Neutrophil (primary cell): ENCODE measurements around the gene URI1.

Source experiments
- H3K27ac ChIP-seq: fragments of 200-600 bp; sonication (generic); 2 replicates; pipeline ENCODE4 v1.5.1; 2016; ENCODE audit warnings: mild to moderate bottlenecking, moderate library complexity
- H3K27me3 ChIP-seq: fragments of 200-600 bp; sonication (generic); 2 replicates; pipeline ENCODE4 v1.6.0; 2016; ENCODE audit warnings: mild to moderate bottlenecking
- H3K36me3 ChIP-seq: fragments of 200-600 bp; sonication (generic); 2 replicates; pipeline ENCODE4 v1.5.1; 2017
- H3K4me1 ChIP-seq, 2 experiments: fragments of 200-600 bp in 1 of 2; sonication (generic) in 1 of 2; 1 replicate in 1 of 2; 2 replicates in 1 of 2; pipeline versions ENCODE4 v1.5.1 to v1.6.1; 2013 to 2016; ENCODE audit warnings: low read depth in 1 of 2, low read length in 1 of 2, mild to moderate bottlenecking in 1 of 2, moderate library complexity in 1 of 2; ENCODE audit not compliant: control insufficient read depth in 1 of 2, insufficient read depth in 1 of 2
- H3K4me3 ChIP-seq, 2 experiments: fragments of 200-600 bp in 1 of 2; sonication (generic) in 1 of 2; 1 replicate in 1 of 2; 2 replicates in 1 of 2; pipeline ENCODE4 v1.5.1; 2013 to 2016; ENCODE audit warnings: low read depth in 1 of 2, low read length in 1 of 2, mild to moderate bottlenecking in 1 of 2, moderate library complexity in 1 of 2
- H3K9me3 ChIP-seq: fragments of 200-600 bp; sonication (generic); 2 replicates; pipeline ENCODE4 v1.5.1; 2016
- TF ChIP-seq, protein P1 (sequence below): fragments of 200-600 bp; sonication (generic); IDR thresholded peaks from 2 replicates; pipeline ENCODE4 v1.5.1; 2016; ENCODE audit warnings: antibody characterized with exemption

URI1 gene

DNA sequence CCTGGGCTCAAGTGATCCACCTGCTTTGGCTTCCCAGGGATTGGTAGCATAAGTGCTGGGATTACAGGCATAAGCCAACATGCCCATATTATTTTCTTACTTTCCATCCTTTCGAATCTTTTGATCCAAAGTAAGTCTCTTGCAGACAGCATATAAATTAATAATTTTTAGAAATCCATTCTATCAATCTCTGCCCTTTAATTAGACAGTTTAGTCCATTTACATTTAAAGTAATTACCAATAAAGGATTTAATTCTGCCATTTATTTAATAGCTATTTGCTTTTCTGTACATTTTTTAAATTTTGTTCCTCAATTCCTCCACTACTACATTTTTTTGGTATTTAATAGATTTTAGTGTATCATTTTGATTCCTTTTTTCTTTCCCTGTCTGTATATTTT lies 7.3 kb upstream of the URI1 start:
- H3K4me3 ChIP-seq, result no peak overlapping the region
- TF ChIP-seq, protein P1, sequence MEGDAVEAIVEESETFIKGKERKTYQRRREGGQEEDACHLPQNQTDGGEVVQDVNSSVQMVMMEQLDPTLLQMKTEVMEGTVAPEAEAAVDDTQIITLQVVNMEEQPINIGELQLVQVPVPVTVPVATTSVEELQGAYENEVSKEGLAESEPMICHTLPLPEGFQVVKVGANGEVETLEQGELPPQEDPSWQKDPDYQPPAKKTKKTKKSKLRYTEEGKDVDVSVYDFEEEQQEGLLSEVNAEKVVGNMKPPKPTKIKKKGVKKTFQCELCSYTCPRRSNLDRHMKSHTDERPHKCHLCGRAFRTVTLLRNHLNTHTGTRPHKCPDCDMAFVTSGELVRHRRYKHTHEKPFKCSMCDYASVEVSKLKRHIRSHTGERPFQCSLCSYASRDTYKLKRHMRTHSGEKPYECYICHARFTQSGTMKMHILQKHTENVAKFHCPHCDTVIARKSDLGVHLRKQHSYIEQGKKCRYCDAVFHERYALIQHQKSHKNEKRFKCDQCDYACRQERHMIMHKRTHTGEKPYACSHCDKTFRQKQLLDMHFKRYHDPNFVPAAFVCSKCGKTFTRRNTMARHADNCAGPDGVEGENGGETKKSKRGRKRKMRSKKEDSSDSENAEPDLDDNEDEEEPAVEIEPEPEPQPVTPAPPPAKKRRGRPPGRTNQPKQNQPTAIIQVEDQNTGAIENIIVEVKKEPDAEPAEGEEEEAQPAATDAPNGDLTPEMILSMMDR, result no peak
- H3K4me1 ChIP-seq, result no peaks in the 10 kb centered on the region
- no peak overlapping the region for H3K27ac ChIP-seq
- H3K27me3 ChIP-seq, result no peaks in the 10 kb centered on the region
- no peaks in the 10 kb centered on the region for H3K9me3 ChIP-seq
- H3K36me3 ChIP-seq, result no peaks in the 10 kb centered on the region

DNA sequence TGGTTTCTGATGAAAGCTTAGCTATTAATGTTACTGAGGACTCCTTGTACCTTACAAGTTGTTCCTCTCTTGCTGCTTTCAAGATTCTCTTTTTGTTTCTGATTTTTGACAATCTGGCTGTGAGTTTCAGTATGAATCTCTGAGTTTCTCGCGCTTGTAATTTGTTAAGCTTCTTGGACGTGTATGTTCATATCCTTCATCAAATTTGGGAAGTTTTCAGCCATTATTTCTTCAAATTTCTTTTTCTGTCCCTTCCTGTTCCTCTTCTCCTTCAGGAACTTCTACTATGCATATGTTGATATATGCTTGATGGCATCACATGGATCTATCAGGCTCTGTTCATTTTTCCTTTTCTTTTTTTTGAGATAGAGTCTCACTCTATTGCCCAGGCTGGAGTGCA lies 5.6 kb upstream of the URI1 start:
- no peak overlapping the region for H3K4me3 ChIP-seq
- H3K27me3 ChIP-seq, result peaks cover 8% of the 10 kb centered on the region
- H3K27ac ChIP-seq, result no peak overlapping the region
- H3K36me3 ChIP-seq, result no peaks in the 10 kb centered on the region
- TF ChIP-seq, protein P1, result no peak
- peaks cover 0 to 2% of the 10 kb centered on the region in 2 experiments for H3K4me1 ChIP-seq
- H3K9me3 ChIP-seq, result no peaks in the 10 kb centered on the region

DNA sequence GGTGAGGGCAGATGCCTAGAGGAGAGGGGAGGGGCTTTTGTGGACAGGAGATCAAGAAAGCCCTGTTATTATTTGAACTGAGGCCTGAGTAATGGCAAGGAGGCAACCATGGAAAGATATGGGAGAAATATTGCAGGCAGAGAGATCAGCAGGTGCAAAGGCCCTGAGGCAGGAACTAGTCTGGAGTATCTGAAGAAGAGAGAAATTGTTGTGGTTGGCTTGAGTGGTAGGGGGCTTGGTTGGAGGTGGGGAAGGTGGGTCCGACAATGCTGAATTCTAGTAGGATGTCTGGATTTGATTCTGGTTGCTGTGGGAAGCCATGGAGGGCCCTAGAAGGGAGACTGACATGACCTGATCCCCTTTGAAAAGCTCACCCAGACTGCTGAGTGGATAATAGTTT lies 2.4 kb upstream of the URI1 start:
- no peaks in the 10 kb centered on the region for H3K36me3 ChIP-seq
- no peaks in the 10 kb centered on the region for H3K9me3 ChIP-seq
- H3K27me3 ChIP-seq, result peaks cover 8% of the 10 kb centered on the region
- H3K4me3 ChIP-seq, result no peak overlapping the region
- peaks cover 12 to 16% of the 10 kb centered on the region in 2 experiments for H3K4me1 ChIP-seq
- TF ChIP-seq, protein P1, result no peak
- no peak overlapping the region for H3K27ac ChIP-seq

DNA sequence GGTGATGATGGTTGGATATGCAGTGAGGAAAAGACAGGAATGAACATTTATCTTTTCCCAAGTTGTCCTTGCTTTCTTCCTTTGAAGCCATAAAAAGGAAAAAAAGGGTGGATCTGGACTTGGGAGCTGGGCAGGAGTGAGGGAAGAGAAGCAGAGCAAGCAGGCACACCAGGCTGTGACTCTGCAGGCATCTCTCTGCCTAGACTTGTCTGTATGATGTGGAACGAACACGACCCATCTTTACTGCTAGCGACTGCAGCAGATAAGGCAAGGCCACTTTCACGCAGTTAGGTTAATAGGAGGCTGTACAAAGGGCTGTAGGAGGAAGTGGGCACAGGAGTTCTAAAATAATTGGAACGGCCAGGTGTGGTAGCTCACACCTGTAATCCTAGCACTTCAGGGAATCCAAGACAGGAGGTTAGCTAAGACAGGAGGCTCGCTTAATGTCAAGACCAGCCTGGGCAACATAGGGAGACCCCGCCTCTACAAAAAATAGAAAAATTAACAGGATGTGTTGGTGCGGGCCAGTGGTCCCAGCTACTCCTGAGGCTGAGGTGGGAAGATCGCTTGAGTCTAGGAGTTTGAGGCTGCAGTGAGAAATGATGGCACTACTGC lies 961 bp upstream of the URI1 start:
- Histone ChIP-seq H3K36me3 (no peaks in the 10 kb centered on the region), H3K27me3 (peaks cover 8% of the 10 kb centered on the region), H3K4me3 (no peak overlapping the region), H3K27ac (no peak overlapping the region), H3K9me3 (no peaks in the 10 kb centered on the region), H3K4me1 (peaks cover 12 to 16% of the 10 kb centered on the region in 2 experiments)
- TF ChIP-seq, protein P1, result no peak

DNA sequence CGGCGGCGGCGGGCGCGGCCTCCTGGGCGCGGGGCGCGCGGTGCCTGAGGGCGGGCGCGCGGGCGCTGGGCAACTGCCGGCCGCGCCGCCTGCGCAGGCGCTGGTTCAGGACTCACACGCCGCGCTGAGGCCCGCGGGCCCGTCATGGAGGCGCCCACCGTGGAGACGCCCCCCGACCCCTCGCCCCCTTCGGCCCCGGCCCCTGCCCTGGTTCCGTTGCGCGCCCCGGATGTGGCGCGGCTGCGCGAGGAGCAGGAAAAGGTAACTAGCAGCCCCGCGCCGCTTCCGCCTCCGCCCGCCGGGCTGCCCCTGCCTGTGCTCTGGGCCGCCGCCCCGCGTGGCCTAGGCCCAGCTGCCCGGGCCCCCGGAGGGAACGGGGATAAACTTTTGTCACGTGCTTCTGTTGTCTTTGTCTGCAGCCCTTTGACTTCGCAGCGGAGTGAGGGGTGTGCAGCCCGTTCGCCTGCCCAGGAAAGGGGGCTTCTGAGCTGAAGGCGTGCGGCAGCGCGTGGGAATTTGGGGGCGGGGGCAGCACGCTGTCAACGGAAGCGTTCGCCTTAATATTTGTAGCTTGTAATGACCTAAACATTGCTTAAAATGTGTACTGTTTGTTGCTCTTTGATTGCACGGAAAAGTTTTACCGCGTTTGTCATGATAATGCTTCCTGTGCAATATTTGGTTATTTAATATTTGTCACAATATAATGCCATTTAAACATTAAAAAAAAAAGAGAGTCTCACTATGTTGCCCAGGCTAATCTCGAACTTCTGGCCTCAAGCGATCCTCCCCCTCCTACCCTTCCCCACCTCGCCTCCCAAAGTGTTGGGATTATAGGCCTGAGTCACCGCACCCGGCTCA lies 594 bp downstream of the URI1 start:
- H3K36me3 ChIP-seq, result no peaks in the 10 kb centered on the region
- H3K9me3 ChIP-seq, result no peaks in the 10 kb centered on the region
- H3K4me3 ChIP-seq, result peak overlapping the region; percentile 74 to 77
- peaks cover 12 to 16% of the 10 kb centered on the region in 2 experiments for H3K4me1 ChIP-seq
- H3K27ac ChIP-seq, result peak overlapping the region; percentile 75
- H3K27me3 ChIP-seq, result peaks cover 8% of the 10 kb centered on the region
- TF ChIP-seq, protein P1, result no peak
